T-helper 2 cell (primary cell): ENCODE data around the gene CLDN16.

ENCODE experiments used
- DNase-seq, 5 experiments: peaks; one replicate each; pipeline versions ENCODE4 v3.0.0 to v3.0.0-alpha.2; 2012 to 2022

Gene CLDN16

DNA sequence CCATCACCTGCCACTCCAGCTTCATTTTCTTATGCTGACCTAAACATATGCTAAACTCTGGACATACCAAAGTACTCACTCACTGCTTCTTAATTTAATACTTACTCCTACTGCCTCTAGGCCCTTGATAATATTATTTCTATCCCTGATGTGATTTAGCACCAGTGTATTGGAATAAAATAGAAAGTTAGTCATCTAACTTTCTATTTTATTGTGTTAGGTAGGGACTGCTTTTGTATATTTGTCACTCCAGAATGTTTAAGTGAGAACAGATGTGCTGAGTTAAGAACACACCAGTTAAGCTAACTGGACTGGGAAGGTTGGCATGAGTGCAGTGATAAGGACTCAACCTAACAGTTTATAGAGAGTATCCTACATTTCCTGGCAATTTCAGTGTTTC is 6.5 kb upstream of the CLDN16 start:
- no peak for DNase-seq

DNA sequence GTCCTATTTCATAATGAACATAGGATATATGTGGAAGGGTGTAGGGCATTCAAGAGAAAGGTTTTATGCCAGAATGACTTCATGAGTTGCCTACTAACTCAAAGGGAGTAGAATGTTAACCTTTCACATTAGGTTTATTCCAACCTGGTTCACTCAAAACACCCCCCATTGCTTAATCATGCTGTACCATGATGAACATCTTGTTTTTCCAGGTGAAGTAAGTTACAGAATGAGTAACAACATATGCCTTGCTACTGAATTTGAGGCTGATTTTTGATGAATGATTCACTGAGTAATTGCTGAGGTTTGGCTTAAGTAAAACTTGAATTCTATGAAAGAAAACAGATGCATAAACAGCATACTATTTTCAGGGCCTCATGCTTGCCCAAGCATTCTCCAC is 5.9 kb upstream of the CLDN16 start:
- DNase-seq = no peak

DNA sequence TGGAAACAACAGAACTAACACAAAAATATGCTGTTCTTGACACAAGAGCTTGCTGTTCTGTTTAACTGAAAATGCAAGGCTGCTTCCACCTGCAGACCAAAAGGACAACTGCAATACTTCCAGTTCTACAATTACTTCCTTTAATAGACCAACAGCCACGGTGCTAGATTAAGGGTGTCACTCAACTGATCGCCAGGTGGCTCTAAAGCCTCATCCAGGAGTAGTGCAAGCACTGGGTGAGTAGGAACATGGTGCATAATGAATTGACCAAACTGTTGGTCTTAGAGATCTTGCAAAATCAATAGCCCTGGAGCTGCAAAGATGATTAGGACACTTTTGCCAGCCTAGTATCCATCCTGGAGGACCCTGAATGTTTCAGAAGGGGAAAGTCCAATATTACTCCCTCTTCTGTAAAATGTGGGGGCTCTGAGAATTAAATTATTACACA is 3.6 kb upstream of the CLDN16 start:
- peak in 1 of 5 experiments; percentile 38 for DNase-seq

DNA sequence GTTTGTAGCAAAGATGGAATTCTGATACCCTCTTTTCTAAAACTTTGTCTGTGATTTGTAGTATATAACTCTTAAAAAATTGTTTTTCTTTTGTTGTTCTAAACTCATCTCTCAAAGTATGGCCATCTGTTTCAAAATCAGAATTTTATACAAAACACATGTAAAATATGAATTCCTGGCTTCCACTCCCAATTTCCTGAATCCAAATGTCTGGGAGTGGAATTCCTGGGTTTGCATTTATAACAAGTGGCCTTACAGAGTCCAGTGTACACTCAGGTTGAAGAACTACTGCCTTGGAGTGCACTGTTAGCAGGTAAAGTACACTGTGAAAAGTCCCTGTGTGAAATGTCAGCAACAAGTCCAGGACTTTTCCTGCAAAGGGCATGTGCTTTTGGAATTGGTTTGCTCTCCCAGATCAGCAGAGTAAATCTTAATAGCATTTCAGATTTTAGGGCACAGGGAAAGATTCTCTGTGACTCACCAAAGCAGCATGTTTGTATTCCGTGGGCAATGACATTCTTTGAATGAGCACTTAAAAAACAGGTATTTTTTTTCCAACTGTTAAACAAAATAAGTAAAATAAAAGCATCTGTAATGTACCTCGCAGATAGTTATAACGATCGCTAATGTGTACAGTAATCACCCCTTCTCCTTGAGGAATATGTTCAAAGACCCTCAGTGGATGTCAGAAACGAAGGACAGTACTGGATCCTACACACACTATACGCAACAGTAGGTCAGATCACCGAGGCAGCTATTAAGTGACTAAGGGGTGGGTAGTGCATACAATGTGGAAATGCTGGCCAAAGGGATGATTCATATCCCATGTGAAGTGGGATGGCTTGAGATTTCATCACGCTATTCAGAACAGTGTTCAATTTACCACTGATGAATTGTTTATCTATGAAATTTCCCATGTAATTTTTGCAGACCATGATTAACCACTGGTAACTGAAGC is 2.0 kb upstream of the CLDN16 start:
- no peak for DNase-seq

DNA sequence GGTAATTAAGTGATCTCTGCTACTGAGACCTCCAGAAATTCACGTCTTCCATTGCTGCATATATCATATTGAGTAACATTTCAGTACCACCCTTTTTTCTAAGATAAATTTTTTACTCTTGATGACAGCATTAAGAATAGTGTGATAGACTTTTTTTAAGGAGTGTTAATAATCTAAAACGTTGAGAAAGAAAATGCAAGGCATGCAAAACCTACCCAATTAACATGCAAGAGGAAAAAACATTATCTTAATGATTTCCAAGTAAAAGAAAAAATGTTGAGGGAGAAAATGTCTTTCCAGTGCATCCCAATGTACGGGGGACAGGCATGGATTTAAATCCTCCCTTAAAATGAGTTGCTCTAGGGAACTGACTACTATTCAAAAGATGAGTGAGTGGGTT is 740 bp downstream of the CLDN16 start:
- DNase-seq = no peak

DNA sequence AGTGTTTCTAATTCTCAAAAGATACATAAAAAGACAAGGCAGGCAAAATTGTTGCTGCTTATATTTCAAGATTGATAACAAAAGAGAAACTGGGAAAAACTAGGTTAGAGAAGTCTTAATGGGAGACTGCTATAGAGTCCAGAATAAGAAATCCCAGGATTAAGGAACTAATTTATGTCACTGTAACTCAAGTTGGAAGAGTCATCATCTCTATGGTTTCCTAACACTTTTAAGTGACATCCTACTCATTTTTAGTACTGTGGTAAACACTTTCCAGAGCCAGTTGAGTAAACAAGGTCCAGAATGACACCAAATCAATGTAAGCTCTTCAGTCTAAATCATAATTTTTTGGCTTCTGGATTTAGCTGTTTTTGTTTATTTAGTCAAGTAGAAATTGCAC is 8.0 kb downstream of the CLDN16 start:
- no peak for DNase-seq

DNA sequence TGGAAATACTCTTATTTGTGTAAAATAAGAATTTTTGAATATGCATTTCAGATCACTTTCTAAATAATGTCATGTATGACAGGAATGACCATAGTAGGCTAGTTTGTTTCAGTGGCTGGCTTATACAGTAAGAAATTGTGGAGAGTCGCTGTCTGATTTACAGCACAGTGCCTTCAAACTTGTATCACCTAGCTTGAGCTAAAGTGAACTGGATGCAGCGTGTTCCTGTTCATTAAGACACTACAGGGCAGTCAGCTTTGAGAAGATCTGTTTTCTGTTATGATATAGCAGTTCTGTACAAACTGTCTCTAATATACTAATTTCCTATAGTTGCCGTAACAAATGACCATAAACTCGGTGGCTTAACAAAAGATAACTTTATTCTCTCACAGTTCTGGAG is 9.9 kb downstream of the CLDN16 start:
- DNase-seq = no peak

DNA sequence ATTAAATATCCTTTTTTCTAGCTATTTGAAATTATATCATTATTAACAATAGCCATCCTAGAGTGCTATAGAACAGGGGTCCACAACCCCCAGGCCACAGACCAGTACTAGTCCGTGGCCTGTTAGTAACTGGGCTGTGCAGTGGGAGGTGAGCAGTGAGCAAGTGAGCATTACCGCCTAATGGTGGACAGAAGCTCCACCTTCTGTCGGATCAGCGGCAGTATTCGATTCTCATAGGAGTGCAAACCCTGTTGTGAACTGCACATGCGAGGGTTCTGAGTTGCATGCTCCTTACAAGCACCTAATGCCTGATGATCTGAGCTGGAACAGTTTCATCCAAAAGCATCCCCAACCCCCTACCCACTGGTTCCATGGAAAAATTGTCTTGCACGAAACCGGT is 11.7 kb downstream of the CLDN16 start:
- no peak for DNase-seq

DNA sequence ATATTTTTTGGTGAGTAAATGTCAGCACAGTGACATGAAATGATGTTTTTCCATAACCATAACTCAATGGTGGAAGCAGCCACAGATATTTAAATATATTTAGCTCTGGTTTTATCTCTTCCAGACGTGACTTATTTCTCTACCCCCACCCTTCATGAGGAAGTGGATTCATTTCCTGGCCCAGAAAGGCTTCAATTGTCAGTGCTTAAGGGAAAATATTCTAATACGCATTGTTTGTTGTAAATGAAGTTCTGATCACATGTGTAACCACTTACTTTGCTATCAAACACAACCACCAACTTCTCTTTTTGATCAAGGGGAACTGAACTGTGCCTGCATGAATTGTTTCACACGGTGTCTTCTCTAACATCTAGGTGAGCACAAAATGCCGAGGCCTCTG is 14.0 kb downstream of the CLDN16 start:
- no peak for DNase-seq

DNA sequence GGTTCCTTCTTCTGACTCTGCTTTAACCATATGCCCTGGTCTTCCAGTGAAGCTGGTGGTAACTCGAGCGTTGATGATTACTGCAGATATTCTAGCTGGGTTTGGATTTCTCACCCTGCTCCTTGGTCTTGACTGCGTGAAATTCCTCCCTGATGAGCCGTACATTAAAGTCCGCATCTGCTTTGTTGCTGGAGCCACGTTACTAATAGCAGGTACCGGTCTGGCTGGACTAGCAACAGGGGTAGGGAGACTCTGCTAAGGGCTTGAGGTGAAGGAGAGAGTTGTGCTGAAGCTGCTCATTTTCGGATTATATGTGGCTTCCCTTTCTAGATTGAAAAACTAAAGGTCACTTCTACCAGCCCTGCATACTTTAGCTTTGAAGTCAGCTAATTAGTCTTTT is 16.8 kb downstream of the CLDN16 start:
- no peak for DNase-seq

DNA sequence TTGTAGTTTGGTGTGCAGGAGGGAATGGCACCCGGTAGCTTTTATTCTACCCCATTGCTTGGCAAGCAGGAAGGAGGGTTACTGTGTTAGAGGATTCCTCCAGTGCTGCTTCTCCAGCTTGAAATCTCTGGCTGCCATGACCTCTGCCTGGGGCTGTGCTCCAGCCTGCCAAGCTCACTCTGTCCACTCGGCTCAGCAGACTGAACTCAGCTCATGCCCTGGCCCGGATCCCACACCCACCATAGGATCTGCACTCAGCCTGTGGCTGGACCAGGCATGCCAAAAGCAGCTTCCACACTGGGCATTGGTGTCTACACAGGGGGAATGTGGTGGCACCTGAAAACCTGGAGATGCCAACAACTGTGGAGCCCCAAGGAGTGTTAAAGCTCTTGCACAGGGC is 26.3 kb downstream of the CLDN16 start:
- DNase-seq = no peak

DNA sequence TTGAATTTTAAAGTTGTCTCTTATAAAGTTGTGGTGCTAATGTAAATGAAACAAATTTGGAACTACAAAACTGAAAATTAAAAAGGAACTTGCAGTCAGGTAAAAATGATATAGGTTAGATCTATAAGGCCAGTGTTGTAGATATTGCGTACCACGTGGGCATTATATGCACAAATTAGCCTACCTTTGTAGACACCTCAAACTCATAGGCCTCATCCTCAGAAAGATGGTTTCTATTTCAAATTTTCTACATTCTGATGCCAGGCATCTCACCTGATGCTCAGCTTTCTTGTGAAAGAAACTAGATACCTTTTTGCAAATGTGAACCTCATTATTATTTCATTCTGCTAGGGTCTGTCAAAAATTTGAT is 36.1 kb downstream of the CLDN16 start:
- no peak for DNase-seq

DNA sequence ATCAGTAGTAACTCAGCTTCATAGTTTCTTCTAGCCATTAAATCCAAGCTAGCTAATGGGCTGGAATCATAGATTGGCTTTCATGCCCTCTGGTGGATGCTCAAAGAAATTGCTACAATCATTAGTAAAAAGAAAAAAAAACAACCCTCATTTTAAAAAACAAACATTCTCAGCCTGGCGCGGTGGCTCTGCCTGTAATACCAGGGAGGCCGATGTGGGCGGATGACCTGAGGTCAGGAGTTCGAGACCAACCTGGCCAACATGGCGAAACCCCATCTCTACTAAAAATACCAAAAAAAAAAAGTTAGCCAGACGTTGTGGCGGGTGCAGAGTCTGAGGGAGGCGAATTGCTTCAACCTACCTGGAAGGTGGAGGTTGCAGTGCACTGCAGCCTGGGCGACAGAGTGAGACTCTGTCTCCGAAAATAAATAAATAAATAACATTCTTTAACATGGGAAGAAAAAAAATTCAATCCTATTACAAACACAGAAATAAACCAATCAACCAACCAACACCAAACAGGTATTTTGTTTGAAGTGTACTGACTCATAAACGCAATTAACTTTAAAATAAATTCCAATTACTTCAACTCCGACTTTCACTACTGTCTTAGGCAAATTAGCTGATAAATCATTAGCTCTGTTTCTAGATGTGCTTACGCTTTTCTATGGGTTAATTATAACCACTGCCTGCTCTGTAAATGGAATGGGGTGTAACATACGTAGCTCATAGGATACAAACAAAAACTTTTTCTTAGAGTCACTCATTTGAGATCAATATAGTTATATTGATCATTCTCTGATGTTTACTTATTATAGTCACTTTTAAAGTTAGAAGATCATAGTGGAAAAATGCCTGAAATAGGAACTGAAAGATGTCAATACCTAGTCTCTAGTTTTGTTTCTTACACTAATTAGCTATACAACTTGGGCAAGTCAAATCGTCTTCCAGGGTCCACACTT is 36.8 kb downstream of the CLDN16 start:
- peak in 4 of 5 experiments; percentile 3 to 70 (median 6) for DNase-seq

DNA sequence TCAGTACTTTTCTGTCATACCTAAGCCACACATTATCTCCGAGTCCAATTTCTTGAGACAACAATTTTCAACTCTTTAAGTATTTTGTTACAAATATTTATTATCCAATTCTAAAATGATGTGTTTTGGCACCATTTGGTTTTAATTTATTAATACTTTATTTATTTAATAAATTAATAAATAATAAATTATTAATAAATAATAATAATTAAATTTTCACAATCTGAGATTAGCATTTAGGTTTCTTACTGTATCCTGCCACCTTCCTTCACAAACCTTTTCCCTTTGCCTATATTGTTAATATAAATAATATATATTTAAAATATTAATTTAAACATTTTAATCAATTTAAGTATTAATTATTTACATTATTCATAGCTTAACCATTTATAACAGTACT is 37.9 kb downstream of the CLDN16 start:
- DNase-seq = no peak

DNA sequence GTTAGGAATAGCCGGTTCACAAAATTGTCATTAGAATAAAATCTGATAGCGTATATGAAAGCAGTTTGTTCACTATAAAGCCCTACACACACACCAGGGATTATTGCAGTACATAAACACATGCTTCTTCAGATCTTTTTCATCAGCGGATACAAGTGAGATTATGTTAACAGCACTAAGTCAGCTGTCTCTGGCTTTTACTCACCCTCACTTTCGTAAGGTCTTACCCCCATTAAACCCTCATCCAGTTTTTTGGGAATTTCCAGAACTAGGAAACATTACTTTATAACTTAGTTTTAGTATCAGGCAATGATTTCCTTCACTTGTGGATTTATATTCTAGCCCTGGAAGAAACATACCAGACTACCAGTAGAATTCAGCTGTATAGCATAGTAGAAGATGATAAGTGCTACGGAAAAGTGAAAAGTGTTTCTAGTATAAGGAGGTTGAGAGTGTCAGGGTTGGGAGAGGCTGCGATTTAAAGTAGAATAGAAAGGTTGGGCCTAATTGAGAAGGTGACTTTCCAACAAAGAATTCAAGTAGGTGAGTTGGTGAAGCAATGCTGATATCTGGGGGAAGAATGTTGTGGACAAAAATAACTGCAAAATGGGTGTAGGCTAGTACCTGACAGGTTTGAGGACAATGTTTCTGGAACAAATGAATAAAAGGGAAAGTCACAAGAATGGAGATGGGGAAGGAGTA is 39.0 kb downstream of the CLDN16 start:
- no peak for DNase-seq

DNA sequence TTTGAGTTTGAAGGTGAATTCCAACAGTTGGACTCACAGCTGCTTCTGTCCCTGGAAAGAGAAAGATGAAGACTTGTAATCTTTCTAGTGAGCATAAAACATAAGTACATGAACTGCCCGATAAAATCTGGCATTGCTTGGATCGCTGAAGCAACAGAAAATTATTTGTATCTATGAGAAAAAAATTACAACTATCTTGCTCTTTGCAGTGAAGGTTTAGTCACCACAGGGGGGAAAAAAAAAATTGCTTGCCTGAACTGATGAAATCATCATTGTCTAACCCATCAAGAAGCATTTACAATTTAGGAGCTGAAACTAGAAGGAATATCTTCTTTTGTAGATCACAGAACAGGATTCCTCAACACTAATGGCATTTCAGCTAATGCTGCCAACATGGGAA is 41.7 kb downstream of the CLDN16 start:
- no peak for DNase-seq

DNA sequence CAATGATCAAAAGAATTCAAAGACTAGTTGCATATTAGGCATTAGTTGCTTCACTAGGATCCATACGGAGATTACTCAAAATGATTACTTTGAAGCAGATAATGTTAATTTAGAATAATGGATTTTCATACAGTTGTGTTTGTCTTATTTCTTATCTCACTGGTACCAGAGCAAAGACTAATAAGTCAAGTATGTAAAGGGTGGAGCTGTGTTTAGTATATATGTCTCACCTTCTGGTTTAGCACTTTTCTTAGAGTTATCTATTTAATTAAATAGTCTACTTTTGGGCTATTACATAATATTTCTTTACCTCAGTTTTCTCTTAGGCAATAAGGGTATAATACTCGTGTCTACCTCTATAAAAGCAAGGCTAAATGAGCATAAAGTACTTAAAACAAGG is 42.9 kb downstream of the CLDN16 start:
- no peak for DNase-seq

DNA sequence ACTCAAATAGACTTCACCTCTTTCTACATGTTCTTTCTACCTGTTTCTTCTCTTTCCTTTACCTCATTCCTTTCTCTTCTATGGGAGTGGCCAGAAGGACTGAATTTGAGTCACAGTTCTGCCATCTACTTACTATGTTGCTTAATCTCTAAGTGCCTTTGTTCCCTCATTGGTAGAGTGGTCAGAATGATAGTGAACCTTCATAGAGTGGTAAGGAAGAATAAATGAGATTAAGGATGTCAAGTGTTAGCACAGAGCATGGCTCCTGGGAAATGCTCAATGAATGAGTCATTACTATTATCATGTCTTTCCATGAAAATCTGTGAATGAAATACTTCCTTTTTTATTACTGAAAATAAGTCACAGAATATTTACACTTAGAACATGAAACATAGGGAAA is 44.3 kb downstream of the CLDN16 start:
- no peak for DNase-seq

DNA sequence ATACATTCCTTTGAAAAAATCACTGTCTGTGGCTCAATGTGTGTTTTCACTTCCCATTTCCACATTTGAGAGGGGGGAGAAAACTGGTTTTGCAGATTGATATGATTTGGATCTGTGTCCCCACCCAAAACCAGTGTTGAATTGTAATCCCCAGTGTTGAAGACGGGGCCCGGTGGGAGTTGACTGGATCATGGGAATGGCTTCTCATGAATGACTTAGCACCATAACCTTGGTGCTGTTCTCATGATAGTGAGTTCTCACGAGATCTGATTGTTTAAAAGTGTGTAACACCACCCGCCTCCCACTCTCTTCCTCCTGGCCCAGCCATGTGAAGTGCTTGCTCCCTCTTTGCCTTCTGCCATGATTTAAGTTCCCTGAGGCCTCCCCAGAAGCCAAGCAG is 45.7 kb downstream of the CLDN16 start:
- no peak for DNase-seq

DNA sequence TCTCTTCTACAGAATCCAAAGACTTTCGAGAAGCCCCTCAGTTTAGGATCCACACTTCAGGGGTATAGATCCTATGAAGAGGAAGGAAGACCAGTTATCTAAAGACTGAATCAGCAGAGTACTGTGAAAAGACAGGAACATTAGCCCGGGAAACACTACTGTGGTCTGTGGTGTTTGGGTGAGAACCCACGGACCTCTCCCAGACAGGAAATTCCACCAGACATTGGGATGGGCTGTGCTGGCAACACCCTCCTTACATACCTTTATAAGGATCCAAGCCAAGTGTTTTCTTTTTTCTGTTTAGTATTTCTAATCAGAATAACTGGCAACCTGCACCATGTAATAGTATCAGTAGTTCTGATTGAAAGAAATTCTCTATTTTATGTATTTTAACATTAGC is 47.7 kb downstream of the CLDN16 start:
- DNase-seq = no peak

DNA sequence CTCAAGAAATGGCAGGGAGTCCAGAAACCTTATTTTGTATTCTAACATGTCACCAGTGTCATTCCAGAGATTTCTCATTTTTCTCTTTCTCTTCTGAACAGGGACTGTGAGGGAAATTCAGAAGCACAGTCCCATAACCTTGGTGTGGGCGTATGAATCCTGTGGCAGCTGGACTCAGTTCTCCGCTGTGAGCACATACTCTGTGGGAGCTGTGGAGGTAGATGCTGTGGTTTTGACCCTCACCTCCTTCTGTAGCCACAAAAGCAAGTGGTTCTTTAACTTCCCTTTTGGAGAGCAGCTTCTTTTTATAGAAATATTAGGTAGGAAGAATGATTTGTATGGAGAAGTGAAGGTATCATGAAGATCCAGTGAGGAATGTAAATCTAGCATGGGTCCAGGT is 48.4 kb downstream of the CLDN16 start:
- no peak for DNase-seq

DNA sequence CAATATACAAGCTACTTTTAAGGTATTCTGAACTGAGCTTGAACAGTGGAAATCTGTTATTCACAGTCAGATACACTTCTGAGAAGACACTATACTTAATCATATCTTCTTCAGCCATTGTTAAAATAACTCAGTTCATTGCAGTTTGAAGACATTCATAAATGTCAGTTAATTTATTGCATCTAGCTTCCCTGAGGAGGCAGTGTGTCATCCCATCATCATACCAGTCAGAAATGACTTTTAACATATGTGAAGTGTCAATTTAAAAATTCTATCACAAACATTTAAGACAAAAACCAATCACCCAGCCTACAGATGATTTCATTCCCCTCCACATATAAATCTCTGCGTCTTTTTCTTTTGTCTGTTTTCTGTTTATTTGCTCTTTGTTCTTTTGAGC is 54.3 kb downstream of the CLDN16 start:
- no peak for DNase-seq

DNA sequence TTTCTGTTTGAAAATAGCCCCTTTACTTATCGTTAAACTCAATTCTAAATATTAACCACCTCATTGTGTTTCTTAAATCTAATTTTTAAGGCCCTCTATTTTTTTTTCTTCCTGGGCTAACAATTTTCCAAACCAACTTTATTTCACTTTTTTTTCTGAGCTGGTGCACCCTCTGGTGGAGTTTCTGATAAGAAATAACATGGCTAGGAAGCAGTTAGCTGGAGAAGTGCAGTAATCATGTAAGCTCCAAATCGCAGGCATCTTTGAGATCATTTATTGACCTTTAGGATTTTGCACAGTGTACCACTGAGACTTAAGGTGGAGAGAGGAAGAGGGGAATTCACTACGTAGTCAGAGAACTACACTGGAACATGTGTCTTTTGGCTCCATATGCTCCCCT is 55.3 kb downstream of the CLDN16 start:
- DNase-seq = no peak
